GM23248 (cell line): ENCODE results near the gene ATP5F1E.

Experiments used
- EZH2 ChIP-seq: fragments of 200-600 bp; sonication (generic); IDR thresholded peaks from 2 replicates; pipeline ENCODE4 v1.6.1; 2018; ENCODE audit warnings: antibody characterized with exemption, mild to moderate bottlenecking; ENCODE audit not compliant: insufficient read depth, poor library complexity, severe bottlenecking
- EZH2phosphoT487 ChIP-seq: fragments of 200-600 bp; sonication (generic); IDR thresholded peaks from 2 replicates; pipeline ENCODE4 v1.6.1; 2018; ENCODE audit warnings: antibody characterized with exemption, moderate library complexity, mild to moderate bottlenecking, low read depth; ENCODE audit not compliant: insufficient read depth

- TF ChIP-seq EZH2phosphoT487 (no peak), EZH2 (no peak)
Measured at GRCh38 chr20:59000326-59000725, 31.8 kb downstream of the ATP5F1E start.
